ENCODE measurements around the gene LDLRAD4. TPM values are rescaled to one million over a fixed set of nuclear protein-coding genes. Genes with fewer than 3 reads are reported as not detected.

LDLRAD4 gene
- polyA plus RNA-seq, 3 donors, result 10.3 to 11.5 (median 10.9) TPM

GRCh38 chr18:13570216-13570615 is 351.7 kb downstream of the LDLRAD4 start:
- no peak for DNase-seq (ENCODE audit: extremely low read depth in 1 of 11, low read depth in 9 of 11, low spot score in 4 of 11)

DNA sequence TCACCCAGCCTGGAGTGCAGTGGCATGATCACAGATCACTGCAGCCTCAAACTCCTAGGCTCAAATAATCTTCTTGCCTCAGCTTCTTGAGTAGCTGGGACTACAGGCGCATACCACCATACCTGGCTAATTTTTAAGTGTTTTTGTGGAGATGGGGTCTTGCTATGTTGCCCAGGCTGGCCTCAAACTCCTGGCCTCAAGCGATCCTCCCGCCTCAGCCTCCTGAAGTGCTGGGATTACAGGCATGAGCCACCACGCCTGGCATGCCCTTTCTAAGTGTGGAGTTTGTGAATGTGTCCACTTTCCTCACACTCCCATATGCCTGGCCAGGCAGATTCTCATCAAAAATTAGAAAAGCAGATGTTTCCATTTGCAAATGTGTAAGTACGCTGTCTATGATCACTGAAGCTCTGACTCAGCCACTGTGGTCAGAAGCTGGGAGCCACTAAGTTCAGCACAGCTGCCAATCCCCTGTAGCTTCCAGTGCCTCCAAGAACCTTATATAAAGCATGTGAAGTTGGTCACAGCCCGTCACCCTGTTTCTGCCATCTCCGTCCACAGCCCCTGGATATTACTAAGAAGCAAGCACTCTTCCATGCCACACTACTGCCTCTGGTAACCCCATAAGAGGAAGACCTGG is 352.4 kb downstream of the LDLRAD4 start:
- DNase-seq (ENCODE audit: extremely low read depth in 1 of 11, low read depth in 9 of 11, low spot score in 4 of 11), result no peak

DNA sequence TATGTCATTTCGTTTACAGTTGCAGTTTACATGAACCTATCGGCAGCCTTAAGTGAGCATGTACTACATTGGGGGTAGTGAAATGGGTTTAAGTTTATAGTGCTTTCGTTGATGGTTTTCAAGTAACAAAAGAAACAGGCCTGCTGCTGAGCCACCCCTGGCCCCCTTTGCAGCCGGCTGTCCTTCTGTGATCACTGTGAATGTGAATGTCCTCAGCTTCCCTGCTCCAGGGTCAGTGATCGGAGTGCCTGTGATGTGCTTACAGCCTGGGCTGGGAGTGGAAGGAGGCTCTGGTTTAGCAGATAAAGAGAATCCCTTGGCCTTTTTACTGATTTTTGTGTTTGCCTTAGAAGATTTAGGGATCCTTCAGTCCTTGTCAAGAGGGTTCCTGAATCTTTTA is 353.6 kb downstream of the LDLRAD4 start:
- no peak for DNase-seq (ENCODE audit: extremely low read depth in 1 of 11, low read depth in 9 of 11, low spot score in 4 of 11)

GRCh38 chr18:13572721-13573120 is 354.2 kb downstream of the LDLRAD4 start:
- DNase-seq (ENCODE audit: extremely low read depth in 1 of 11, low read depth in 9 of 11, low spot score in 4 of 11), result no peak

GRCh38 chr18:13573750-13574149 is 355.2 kb downstream of the LDLRAD4 start:
- DNase-seq (ENCODE audit: extremely low read depth in 1 of 11, low read depth in 9 of 11, low spot score in 4 of 11), result no peak

DNA sequence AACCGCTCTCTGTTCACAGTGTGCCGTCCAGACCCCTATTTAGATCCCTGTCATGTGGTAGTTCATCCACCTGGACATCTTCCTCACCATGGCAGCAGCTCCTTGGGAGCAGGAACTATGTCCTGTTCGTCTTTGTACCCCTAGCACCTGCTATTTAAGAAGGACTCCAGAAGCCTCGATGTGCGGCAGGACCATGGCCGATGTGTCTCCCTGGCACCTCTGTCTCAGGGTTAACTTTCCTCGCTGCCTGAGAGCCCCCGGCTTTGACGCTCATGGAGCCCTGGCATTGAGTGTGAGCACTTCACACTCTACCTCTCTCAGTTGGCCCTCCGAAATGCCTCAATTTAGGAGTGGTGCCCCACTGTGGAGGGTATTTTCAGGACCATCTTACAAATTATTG is 355.8 kb downstream of the LDLRAD4 start:
- DNase-seq (ENCODE audit: extremely low read depth in 1 of 11, low read depth in 9 of 11, low spot score in 4 of 11), result no peak

DNA sequence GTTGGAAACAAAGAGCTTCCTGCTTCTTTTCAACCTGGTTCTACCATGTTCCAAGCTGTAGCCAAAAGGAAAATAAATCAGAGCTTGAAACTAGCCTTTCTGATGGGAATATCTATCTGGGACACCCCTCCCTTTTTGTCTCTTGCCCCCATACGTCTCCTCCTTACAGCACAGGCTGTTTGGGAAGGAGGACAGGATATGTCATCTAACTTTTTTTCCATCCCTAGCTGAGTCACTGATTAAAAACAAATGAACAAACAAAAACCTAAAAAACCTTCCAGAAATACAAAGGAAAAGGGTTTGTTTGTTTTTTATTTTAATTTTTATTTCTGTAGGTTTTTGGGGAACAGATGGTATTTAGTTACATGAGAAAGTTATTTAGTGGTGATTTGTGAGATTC is 356.2 kb downstream of the LDLRAD4 start:
- no peak for DNase-seq (ENCODE audit: extremely low read depth in 1 of 11, low read depth in 9 of 11, low spot score in 4 of 11)

DNA sequence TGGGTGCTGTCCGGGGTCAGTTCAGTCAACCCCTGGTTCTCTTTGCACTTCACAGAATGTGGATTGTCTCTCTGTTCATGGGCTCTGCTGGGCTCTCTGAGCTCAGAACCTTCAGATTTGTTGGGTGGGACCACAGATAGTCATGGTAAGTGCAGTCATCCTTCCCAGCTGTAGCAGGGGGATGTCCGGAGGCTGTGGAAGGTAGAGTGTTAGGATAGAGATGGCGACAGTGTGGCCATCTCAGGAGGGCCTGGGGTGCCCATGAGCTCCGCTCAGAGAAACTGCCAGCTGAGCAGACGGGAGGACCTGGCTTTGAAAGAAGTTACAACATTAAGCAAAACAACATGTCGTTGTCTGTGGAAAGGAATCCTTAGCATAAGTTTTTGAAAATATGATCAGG is 358.0 kb downstream of the LDLRAD4 start:
- no peak for DNase-seq (ENCODE audit: extremely low read depth in 1 of 11, low read depth in 9 of 11, low spot score in 4 of 11)

DNA sequence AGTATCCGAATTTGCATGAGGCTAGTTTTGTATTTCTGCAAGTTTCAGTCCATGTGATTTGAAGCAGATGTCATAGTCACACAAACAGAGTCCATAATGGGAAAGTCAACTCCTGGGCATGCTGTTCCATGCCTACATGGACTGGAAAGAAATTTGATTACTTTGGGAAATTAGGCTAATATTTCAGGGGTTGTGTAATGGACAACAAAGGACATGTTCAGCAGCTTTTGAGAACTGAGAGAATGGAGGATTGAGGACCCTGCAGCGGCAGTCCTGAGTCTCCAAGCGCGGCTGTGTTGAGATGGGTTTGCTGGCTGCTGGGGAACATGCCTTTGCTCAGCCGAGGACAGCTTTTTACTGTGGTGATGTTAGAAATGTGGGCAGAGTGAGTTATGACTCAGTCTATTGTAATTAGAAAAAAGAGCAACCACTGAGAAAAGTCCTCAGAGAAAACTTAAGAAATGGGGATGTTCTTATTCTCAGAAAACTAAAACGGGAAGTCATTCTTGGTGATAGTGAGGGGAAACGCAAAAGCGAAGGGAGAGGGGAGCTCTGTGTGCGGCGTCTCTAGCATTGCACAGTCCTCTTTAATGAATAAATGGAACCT is 358.6 kb downstream of the LDLRAD4 start:
- no peak for DNase-seq (ENCODE audit: extremely low read depth in 1 of 11, low read depth in 9 of 11, low spot score in 4 of 11)

DNA sequence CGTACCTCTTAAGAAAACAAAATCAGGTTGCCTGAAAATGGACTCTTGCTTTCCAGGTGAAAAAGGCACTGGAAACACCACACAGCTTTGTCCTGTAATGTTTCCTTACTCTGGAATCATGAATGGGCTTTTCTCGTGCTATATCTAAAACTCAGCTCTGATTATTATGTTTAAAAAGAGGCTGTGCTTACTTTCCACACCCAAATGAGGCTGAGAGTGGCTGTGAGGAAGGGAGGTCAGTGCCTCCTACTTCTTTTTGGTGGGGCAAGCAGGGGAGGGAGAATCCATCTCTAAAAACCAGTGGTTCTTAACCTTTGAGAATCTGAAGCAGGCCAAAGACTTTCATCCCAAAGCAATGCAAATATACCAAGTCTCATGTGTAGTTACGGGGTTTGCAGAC is 359.2 kb downstream of the LDLRAD4 start:
- no peak for DNase-seq (ENCODE audit: extremely low read depth in 1 of 11, low read depth in 9 of 11, low spot score in 4 of 11)

- DNase-seq (ENCODE audit: extremely low read depth in 1 of 11, low read depth in 9 of 11, low spot score in 4 of 11), result no peak
These were observed 359.8 kb downstream of the LDLRAD4 start for GRCh38 chr18:13578400-13578799.

DNA sequence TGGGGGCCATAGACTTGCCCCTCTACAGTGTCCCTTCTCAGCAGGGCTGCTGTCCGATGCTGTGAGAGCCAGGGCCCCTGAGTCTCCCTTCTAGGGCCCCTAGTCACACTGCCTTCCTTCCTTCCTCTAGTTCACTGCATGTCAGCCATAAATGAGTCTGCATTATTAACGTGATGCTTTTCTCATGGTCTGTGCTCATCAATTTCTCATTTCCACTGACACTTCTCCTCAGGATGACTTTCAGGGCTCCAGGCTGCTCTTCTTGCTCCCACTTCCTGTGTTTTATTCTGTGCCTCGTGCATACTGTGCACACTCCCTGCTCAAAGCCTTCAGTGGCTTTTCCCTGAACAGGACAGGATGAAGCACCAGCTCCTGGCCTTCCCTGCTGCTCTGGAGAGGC is 361.3 kb downstream of the LDLRAD4 start:
- no peak for DNase-seq (ENCODE audit: extremely low read depth in 1 of 11, low read depth in 9 of 11, low spot score in 4 of 11)

DNA sequence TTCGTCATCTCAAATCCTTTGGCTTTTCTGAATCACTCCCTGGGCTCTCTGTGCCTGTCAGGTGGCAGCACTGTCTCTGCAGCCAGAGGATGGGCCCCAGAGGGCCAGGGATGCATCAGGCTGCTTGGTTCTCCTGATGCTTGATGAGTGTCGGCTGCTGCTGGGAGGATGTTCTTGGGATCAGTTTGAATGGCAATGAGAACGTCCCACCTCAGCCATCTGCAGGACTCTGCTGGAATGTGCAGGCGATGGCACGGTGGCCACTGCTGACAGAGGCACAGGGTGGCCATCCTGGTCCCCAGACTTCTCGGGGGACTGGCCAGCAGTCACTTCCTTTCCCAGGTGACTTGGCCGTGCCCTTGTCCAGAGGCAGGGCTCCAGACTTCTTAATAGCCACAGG is 361.8 kb downstream of the LDLRAD4 start:
- no peak for DNase-seq (ENCODE audit: extremely low read depth in 1 of 11, low read depth in 9 of 11, low spot score in 4 of 11)

- no peak for DNase-seq (ENCODE audit: extremely low read depth in 1 of 11, low read depth in 9 of 11, low spot score in 4 of 11)
These were observed 362.4 kb downstream of the LDLRAD4 start for GRCh38 chr18:13580991-13581390.

- DNase-seq (ENCODE audit: extremely low read depth in 1 of 11, low read depth in 9 of 11, low spot score in 4 of 11), result no peak
These were observed 363.1 kb downstream of the LDLRAD4 start for GRCh38 chr18:13581496-13582177.

- no peak for DNase-seq (ENCODE audit: extremely low read depth in 1 of 11, low read depth in 9 of 11, low spot score in 4 of 11)
These were observed 363.7 kb downstream of the LDLRAD4 start for GRCh38 chr18:13582178-13582670.

DNA sequence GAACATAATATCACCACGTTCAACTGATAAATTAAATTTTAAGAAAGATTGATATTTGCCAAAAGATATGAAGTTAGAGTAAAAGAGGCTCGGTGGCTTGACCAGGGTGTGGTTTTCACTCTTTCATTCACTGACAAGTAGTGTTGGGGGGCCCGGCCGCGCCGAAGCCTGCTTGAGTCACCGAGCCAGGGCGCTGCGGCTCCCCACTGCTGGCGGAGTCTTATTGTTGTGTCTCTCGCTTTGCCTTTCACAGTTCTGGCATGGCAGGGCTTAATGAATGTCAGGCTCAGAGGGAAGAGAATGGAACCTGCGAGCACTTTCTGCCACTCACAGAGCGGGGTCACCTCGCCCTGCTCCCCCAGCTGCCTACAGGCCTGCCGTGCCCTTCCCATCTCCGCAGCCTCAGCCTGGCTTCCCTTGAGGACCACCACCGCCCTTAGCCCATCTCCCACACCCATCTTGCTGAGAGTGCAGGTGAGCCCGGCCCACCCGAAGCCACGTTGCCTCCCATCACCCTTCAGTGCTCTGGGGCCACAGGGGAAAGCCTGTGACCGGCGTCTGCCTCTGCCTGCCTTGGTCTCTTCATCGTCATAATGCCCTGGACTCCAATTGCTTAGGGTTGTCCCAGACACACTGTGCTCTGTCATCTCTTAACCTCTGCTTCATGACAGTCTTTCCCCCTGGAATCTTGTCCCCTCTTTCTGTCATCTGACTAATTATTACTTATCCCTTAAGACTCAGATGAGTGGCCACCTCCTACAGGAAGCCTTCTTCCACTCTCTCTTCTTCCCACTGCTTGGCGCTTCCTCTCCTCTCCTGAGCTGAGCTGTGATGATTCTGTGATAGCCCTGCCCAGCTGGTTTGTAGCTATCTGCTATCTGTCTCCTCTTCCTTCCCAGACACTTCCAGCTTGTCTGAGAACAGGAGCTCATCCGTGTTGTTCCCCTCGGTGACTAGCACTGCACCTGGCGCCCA is 365.3 kb downstream of the LDLRAD4 start:
- DNase-seq (ENCODE audit: extremely low read depth in 1 of 11, low read depth in 9 of 11, low spot score in 4 of 11), result no peak

DNA sequence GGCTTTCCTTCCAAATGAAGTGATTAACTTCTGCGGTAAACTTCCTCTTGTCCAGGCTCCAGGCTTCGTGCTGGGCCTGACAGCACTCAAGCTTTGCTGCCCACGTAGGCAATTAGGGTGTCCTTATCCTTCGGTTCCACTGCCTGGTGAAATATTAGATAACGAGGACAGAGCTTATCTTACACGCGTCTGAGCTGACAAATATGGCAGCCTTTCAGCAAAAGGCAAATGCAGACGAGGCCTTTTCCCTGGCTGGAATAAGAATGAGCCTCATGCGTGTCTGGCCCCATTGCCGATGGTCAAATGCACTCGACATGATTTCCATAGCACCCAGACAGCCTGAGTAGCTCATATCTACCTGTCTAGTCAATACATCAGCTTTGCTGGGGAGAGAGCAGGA is 366.3 kb downstream of the LDLRAD4 start:
- DNase-seq (ENCODE audit: extremely low read depth in 1 of 11, low read depth in 9 of 11, low spot score in 4 of 11), result no peak

DNA sequence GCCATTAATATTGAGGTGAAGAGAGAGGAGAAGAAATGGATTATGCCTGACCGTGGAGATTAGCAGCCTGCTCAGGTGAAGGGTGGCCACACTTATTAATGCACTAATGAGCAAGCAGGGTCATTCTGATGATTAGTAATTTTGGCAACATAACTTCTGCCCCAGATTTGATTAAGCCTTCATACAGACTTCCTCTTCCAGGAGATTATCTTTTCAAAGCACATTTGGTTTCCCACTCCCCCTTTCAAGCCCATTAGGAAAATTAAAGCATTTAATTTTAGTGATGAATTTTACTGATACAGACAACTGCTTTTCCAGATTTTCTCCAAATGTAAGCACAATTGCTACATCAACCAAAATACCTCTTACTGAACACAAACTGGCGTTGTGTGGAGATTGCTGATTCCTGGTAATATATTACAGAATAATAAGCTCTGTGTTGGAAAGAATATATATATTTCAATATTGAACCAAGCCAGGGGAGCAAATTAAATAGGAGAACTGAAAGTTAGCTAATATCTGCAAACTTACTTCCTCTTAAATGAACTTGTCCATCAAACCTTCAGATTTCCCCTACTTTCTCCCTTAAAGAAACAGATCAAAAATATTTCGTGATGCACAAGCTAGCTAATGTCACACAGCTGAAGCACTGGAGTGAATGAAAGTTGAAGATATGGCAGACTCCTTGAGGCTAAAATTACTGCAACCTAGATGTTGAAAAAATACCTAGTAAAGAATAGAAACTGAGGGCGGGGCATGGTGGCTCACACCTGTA is 367.0 kb downstream of the LDLRAD4 start:
- DNase-seq (ENCODE audit: extremely low read depth in 1 of 11, low read depth in 9 of 11, low spot score in 4 of 11), result no peak
